Endothelial cell of umbilical vein (primary cell): ENCODE results near the gene RBPJL. TPM values are rescaled to one million over a fixed set of nuclear protein-coding genes. Genes with fewer than 3 reads are reported as not detected.

ENCODE experiments used
- BruUV-seq: library from RNA; stranded (reverse); fragments of 400-500 nt; replicated peaks from 2 replicates; lab custom pipeline; 2021; lab: Mats Ljungman, UMichigan
- CTCF ChIA-PET: fragments of 300-600, 350-600 bp; sonication (Branson Sonifier 250); formaldehyde crosslinking; loops from one replicate; lab custom pipeline; 2021; ENCODE audit warnings: antibody characterized with exemption, inconsistent platforms; lab: Charles Lee
- POLR2A ChIA-PET: fragments of 300-600, 350-600 bp; sonication (Branson Sonifier 250); formaldehyde crosslinking; loops from one replicate; lab custom pipeline; 2021; ENCODE audit warnings: antibody characterized with exemption, inconsistent platforms; lab: Charles Lee
- DNase-seq: peaks from one replicate; pipeline ENCODE4 v3.0.0-alpha.2; 2011; ENCODE audit warnings: low read depth, low spot score
- FAIRE-seq: peaks from 2 replicates; lab custom pipeline; 2011; peaks lifted over from hg19 to GRCh38; lab: Jason Lieb, UNC
- H2AFZ ChIP-seq: 2 replicates; pipeline ENCODE4 v1.6.0; 2012; ENCODE audit warnings: low read depth, low read length, control low read depth, inconsistent platforms
- H3K27ac ChIP-seq: 2 replicates; pipeline ENCODE4 v1.5.1; 2011; ENCODE audit warnings: low read depth, mild to moderate bottlenecking, control low read depth, low read length, moderate library complexity; ENCODE audit not compliant: insufficient read depth
- H3K27me3 ChIP-seq, 2 experiments: 2 replicates each; pipeline versions ENCODE4 v1.6.0 to v1.6.1; 2011; ENCODE audit warnings: low read length in 2 of 2, mixed read lengths in 1 of 2; ENCODE audit not compliant: control insufficient read depth in 2 of 2, insufficient read depth in 2 of 2
- H3K36me3 ChIP-seq, 2 experiments: 2 replicates in 1 of 2; 3 replicates in 1 of 2; pipeline ENCODE4 v1.5.1; 2011; ENCODE audit warnings: low read length in 2 of 2, mild to moderate bottlenecking in 1 of 2, moderate library complexity in 1 of 2; ENCODE audit not compliant: control insufficient read depth in 2 of 2, insufficient read depth in 2 of 2; ENCODE audit errors: extremely low read depth in 1 of 2
- H3K4me1 ChIP-seq: 3 replicates; pipeline ENCODE4 v1.5.1; 2011; ENCODE audit warnings: mild to moderate bottlenecking, low read length; ENCODE audit not compliant: control insufficient read depth, insufficient read depth; ENCODE audit errors: extremely low read depth
- H3K4me2 ChIP-seq: 2 replicates; pipeline ENCODE4 v1.6.1; 2011; ENCODE audit warnings: low read length, control low read depth, mixed read lengths; ENCODE audit not compliant: insufficient read depth
- H3K4me3 ChIP-seq, 3 experiments: fragments of 200-600 bp in 1 of 3; sonication (generic), shearing (Covaris generic) in 1 of 3; replicated peaks in 1 of 3; 2 replicates each; pipeline ENCODE4 v1.5.1; 2011 to 2016; ENCODE audit warnings: control low read depth in 3 of 3, low read length in 3 of 3, mild to moderate bottlenecking in 2 of 3, inconsistent platforms in 1 of 3, low read depth in 1 of 3, moderate library complexity in 1 of 3; ENCODE audit not compliant: insufficient read depth in 1 of 3
- H3K79me2 ChIP-seq: 2 replicates; pipeline ENCODE4 v1.6.0; 2012; ENCODE audit warnings: low read length, inconsistent platforms; ENCODE audit not compliant: control insufficient read depth, insufficient read depth
- H3K9ac ChIP-seq: replicated peaks from 2 replicates; pipeline ENCODE3; 2011; ENCODE audit warnings: low read length, control low read depth; ENCODE audit not compliant: insufficient read depth; ENCODE audit errors: extremely low read depth
- H3K9me1 ChIP-seq: replicated peaks from 3 replicates; pipeline ENCODE4 v1.6.0; 2011; ENCODE audit warnings: mild to moderate bottlenecking, low read length; ENCODE audit not compliant: control insufficient read depth, insufficient read depth; ENCODE audit errors: extremely low read depth
- H3K9me3 ChIP-seq: replicated peaks from 2 replicates; pipeline ENCODE4 v1.5.1; 2012; ENCODE audit warnings: low read length, inconsistent platforms; ENCODE audit not compliant: control insufficient read depth, insufficient read depth
- H4K20me1 ChIP-seq: replicated peaks from 2 replicates; pipeline ENCODE3; 2011; ENCODE audit warnings: mild to moderate bottlenecking, low read length; ENCODE audit not compliant: control insufficient read depth, insufficient read depth; ENCODE audit errors: extremely low read depth
- CTCF ChIP-seq, 2 donors: IDR thresholded peaks; 1 replicate in 1 of 2; 2 replicates in 1 of 2; pipeline ENCODE4 v1.5.1; 2011; ENCODE audit warnings: low read length in 2 of 2, mild to moderate bottlenecking in 2 of 2, moderate library complexity in 2 of 2, control low read depth in 1 of 2, inconsistent platforms in 1 of 2, low read depth in 1 of 2; ENCODE audit not compliant: insufficient read depth in 1 of 2; ENCODE audit errors: extremely low read depth in 1 of 2
- EZH2 ChIP-seq: IDR thresholded peaks from 2 replicates; pipeline ENCODE4 v1.6.1; 2012; ENCODE audit warnings: borderline replicate concordance, low read depth, mild to moderate bottlenecking, moderate library complexity, low read length, inconsistent platforms; ENCODE audit not compliant: severe bottlenecking
- FOS ChIP-seq: IDR thresholded peaks from 2 replicates; pipeline ENCODE4 v1.6.1; 2011; ENCODE audit warnings: mild to moderate bottlenecking, low read length, moderate library complexity, borderline replicate concordance; ENCODE audit not compliant: insufficient read depth
- GATA2 ChIP-seq: IDR thresholded peaks from 2 replicates; pipeline ENCODE4 v1.7.0; 2011; ENCODE audit warnings: low read depth, mild to moderate bottlenecking, moderate library complexity, mixed read lengths, low read length; ENCODE audit not compliant: insufficient read length, insufficient read depth
- JUN ChIP-seq: IDR thresholded peaks from 2 replicates; pipeline ENCODE4 v1.6.1; 2011; ENCODE audit warnings: borderline replicate concordance, low read depth; ENCODE audit not compliant: insufficient read length, insufficient read depth
- MAX ChIP-seq: IDR thresholded peaks from 2 replicates; pipeline ENCODE4 v1.6.1; 2011; ENCODE audit not compliant: insufficient read depth, insufficient read length
- MYC ChIP-seq: IDR thresholded peaks from one replicate; pipeline ENCODE4 v1.6.1; 2011; ENCODE audit warnings: mild to moderate bottlenecking, low read depth, low read length
- POLR2A ChIP-seq: IDR thresholded peaks from 2 replicates; pipeline ENCODE4 v1.6.1; 2012; ENCODE audit warnings: low read depth, mild to moderate bottlenecking, control low read depth, low read length
- dilution Hi-C: fragments of 300-500 bp; cut with MboI; formaldehyde crosslinking; loops from one replicate; pipeline ENCODE4 v1.15.0; 2019; ENCODE audit warnings: low sequenced_read_pairs; ENCODE audit not compliant: extremely low pct_ligation_motif_present
- intact Hi-C: fragments of 100-400 bp; cut with micrococcal nuclease; formaldehyde crosslinking; loops from one replicate; pipeline ENCODE4 v1.10.0; 2022
- polyA plus RNA-seq, 4 experiments: library from polyadenylated mRNA; depleted of rRNA in 3 of 4; stranded (reverse) in 3 of 4; unstranded in 1 of 4; fragments of >200 nt; gene quantifications; 2 replicates each; pipeline versions ENCODE4 v1.2.1 to v1.2.3, GENCODE V29; 2011 to 2012; ENCODE audit warnings: missing spikeins in 1 of 4
- total RNA-seq: library from RNA; stranded (reverse); gene quantifications from 2 replicates; pipeline ENCODE4 v1.2.3, GENCODE V29; 2021

Gene RBPJL
- total and polyA plus RNA-seq, 2 donors (not counting 3 experiments of a cell fraction or from before 2014, with no cell fraction given) = not detected

- POLR2A ChIA-PET = no interaction called here
- DNase-seq (no peak), FAIRE-seq (no peak)
- Histone ChIP-seq H3K4me2 (no peak overlapping the region), H3K27me3 (no peaks in the 10 kb centered on the region), H3K4me1 (no peaks in the 10 kb centered on the region), H3K36me3 (no peaks in the 10 kb centered on the region), H3K4me3 (no peak overlapping the region), H3K9ac (no peak overlapping the region), H2AFZ (no peak overlapping the region), H3K9me1 (no peaks in the 10 kb centered on the region), H3K27ac (no peak overlapping the region), H3K9me3 (no peaks in the 10 kb centered on the region), H3K79me2 (no peaks in the 10 kb centered on the region), H4K20me1 (no peaks in the 10 kb centered on the region)
- TF ChIP-seq GATA2 (no peak), JUN (no peak), CTCF (IDR thresholded peaks at IDR 0.05; ENCODE audit: extremely low read depth in 1 of 2, insufficient read depth in 1 of 2, low read depth in 1 of 2, low read length in 2 of 2) (no peak), MYC (no peak), EZH2 (no peak), POLR2A (no peak), MAX (no peak), FOS (no peak)
- BruUV-seq = no TSS peak
- CTCF ChIA-PET = interaction anchor here (1.3 to 7.1 kb wide), 2 partner anchors 9 to 28 kb away, joined by 3 to 42 read pairs; no protein-coding TSS in a partner anchor
- intact Hi-C loops (no loop called here), dilution Hi-C loops (no loop called here)
Measured at GRCh38 chr20:45283551-45284057, 23.0 kb upstream of the RBPJL start.
